ENCODE measurements around the gene NRCAM.

DNA sequence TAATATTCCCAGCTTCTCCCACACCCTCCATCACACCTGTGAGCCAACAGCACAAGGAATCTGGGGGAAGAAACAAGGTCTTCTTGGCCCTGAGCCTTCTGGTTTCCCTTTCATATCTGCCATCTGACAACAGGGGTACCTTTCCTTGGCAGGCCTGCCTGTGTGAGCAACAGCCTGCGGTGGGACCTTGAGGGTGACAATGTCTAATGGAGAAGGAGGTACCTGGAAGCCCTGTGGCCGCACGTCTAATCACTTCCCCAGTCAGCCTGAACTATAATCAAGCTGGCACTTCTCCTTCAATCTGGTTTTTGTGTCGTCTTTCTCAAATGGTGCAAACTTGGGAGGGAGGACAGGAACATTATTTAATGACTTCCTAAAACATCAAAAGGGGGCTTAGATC is 41.2 kb downstream of the NRCAM start:
- TF ChIP-seq TRIM28 (IDR thresholded peaks at IDR 0.05; ENCODE audit: borderline replicate concordance, low read length) (no peak), KLF9 (tag by site-specific recombination; IDR thresholded peaks at IDR 0.05; ENCODE audit: low read depth) (no peak), ATF2 (tag by site-specific recombination; IDR thresholded peaks at IDR 0.05; ENCODE audit: low read depth) (no peak), BCL11A (tag by site-specific recombination; IDR thresholded peaks at IDR 0.05; ENCODE audit: low read depth) (no peak), ZNF558 (tag by site-specific recombination; IDR thresholded peaks at IDR 0.05) (no peak), ZNF274 (IDR thresholded peaks at IDR 0.05; ENCODE audit: low read length) (no peak), ZNF274 (tag by site-specific recombination; IDR thresholded peaks at IDR 0.05; ENCODE audit: borderline replicate concordance) (no peak), YY2 (tag by site-specific recombination; IDR thresholded peaks at IDR 0.05) (no peak), ZNF146 (tag by site-specific recombination; IDR thresholded peaks at IDR 0.05) (no peak), ZNF76 (tag by site-specific recombination; IDR thresholded peaks at IDR 0.05; ENCODE audit: borderline replicate concordance, low read depth) (no peak)
- TF ChIP-seq, protein P1, sequence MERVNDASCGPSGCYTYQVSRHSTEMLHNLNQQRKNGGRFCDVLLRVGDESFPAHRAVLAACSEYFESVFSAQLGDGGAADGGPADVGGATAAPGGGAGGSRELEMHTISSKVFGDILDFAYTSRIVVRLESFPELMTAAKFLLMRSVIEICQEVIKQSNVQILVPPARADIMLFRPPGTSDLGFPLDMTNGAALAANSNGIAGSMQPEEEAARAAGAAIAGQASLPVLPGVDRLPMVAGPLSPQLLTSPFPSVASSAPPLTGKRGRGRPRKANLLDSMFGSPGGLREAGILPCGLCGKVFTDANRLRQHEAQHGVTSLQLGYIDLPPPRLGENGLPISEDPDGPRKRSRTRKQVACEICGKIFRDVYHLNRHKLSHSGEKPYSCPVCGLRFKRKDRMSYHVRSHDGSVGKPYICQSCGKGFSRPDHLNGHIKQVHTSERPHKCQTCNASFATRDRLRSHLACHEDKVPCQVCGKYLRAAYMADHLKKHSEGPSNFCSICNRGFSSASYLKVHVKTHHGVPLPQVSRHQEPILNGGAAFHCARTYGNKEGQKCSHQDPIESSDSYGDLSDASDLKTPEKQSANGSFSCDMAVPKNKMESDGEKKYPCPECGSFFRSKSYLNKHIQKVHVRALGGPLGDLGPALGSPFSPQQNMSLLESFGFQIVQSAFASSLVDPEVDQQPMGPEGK (tag by site-specific recombination; IDR thresholded peaks at IDR 0.05): no peak
- TF ChIP-seq, protein P2, sequence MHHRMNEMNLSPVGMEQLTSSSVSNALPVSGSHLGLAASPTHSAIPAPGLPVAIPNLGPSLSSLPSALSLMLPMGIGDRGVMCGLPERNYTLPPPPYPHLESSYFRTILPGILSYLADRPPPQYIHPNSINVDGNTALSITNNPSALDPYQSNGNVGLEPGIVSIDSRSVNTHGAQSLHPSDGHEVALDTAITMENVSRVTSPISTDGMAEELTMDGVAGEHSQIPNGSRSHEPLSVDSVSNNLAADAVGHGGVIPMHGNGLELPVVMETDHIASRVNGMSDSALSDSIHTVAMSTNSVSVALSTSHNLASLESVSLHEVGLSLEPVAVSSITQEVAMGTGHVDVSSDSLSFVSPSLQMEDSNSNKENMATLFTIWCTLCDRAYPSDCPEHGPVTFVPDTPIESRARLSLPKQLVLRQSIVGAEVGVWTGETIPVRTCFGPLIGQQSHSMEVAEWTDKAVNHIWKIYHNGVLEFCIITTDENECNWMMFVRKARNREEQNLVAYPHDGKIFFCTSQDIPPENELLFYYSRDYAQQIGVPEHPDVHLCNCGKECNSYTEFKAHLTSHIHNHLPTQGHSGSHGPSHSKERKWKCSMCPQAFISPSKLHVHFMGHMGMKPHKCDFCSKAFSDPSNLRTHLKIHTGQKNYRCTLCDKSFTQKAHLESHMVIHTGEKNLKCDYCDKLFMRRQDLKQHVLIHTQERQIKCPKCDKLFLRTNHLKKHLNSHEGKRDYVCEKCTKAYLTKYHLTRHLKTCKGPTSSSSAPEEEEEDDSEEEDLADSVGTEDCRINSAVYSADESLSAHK (tag by site-specific recombination; IDR thresholded peaks at IDR 0.05): no peak
- TF ChIP-seq, protein P3, sequence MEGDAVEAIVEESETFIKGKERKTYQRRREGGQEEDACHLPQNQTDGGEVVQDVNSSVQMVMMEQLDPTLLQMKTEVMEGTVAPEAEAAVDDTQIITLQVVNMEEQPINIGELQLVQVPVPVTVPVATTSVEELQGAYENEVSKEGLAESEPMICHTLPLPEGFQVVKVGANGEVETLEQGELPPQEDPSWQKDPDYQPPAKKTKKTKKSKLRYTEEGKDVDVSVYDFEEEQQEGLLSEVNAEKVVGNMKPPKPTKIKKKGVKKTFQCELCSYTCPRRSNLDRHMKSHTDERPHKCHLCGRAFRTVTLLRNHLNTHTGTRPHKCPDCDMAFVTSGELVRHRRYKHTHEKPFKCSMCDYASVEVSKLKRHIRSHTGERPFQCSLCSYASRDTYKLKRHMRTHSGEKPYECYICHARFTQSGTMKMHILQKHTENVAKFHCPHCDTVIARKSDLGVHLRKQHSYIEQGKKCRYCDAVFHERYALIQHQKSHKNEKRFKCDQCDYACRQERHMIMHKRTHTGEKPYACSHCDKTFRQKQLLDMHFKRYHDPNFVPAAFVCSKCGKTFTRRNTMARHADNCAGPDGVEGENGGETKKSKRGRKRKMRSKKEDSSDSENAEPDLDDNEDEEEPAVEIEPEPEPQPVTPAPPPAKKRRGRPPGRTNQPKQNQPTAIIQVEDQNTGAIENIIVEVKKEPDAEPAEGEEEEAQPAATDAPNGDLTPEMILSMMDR (tag by site-specific recombination; IDR thresholded peaks at IDR 0.05): no peak
- TF ChIP-seq, protein P4, sequence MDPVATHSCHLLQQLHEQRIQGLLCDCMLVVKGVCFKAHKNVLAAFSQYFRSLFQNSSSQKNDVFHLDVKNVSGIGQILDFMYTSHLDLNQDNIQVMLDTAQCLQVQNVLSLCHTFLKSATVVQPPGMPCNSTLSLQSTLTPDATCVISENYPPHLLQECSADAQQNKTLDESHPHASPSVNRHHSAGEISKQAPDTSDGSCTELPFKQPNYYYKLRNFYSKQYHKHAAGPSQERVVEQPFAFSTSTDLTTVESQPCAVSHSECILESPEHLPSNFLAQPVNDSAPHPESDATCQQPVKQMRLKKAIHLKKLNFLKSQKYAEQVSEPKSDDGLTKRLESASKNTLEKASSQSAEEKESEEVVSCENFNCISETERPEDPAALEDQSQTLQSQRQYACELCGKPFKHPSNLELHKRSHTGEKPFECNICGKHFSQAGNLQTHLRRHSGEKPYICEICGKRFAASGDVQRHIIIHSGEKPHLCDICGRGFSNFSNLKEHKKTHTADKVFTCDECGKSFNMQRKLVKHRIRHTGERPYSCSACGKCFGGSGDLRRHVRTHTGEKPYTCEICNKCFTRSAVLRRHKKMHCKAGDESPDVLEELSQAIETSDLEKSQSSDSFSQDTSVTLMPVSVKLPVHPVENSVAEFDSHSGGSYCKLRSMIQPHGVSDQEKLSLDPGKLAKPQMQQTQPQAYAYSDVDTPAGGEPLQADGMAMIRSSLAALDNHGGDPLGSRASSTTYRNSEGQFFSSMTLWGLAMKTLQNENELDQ (tag by site-specific recombination; IDR thresholded peaks at IDR 0.05; ENCODE audit: low read depth): no peak
